NCI-H2171 (cell line): Measurements from ENCODE around the gene OR52K2.
"Not testable (repeated sequence)": the region's sequence is repeated elsewhere in the genome, so short reads cannot be mapped to it uniquely, and the experiment has no call there.

ENCODE experiments used
- DNase-seq: peaks from one replicate; lab custom pipeline; 2025; lab: John Stamatoyannopoulos, UW

The OR52K2 gene

GRCh38 chr11:4480577-4481239, 31.6 kb downstream of the OR52K2 start:
- DNase-seq: no peak

- DNase-seq: no peak
These were observed 32.1 kb downstream of the OR52K2 start for GRCh38 chr11:4481240-4481582.

GRCh38 chr11:4482445-4482844, 33.4 kb downstream of the OR52K2 start, which contains the start of gene OR52K1:
Gene OR52K1 (plus strand): TSS chr11:4482646. CDS start chr11:4488901, 6,255 bp downstream.
- DNase-seq: no peak

- DNase-seq: no peak
These were observed 35.2 kb downstream of the OR52K2 start for GRCh38 chr11:4484310-4484709.

GRCh38 chr11:4491405-4491804, 42.3 kb downstream of the OR52K2 start:
- not testable (repeated sequence) for DNase-seq

- no peak for DNase-seq
These were observed 42.9 kb downstream of the OR52K2 start for GRCh38 chr11:4491878-4492606.

GRCh38 chr11:4493480-4493818, 44.4 kb downstream of the OR52K2 start:
- no peak for DNase-seq

- DNase-seq: no peak
These were observed 46.4 kb downstream of the OR52K2 start for GRCh38 chr11:4495487-4495886.

- DNase-seq: no peak
These were observed 46.9 kb downstream of the OR52K2 start for GRCh38 chr11:4495986-4496385.

GRCh38 chr11:4496557-4497248, 47.6 kb downstream of the OR52K2 start:
- DNase-seq: no peak
